B cell (primary cell): ENCODE measurements around the gene FANCC. TPM values are rescaled to one million over a fixed set of nuclear protein-coding genes. Genes with fewer than 3 reads are reported as not detected.

Experiments used
- ATAC-seq: fragments of 200-7000 bp; cut with Tn5 transposase; one replicate; pipeline ENCODE4 v1.10.0; 2021; ENCODE audit warnings: low read depth, mild to moderate bottlenecking, moderate number of reproducible peaks, moderate library complexity
- CTCF ChIA-PET: fragments of 350-600 bp; sonication (Branson Sonifier 250); formaldehyde crosslinking; loops from one replicate; lab custom pipeline; 2021; ENCODE audit warnings: antibody characterized with exemption, inconsistent platforms; lab: Charles Lee
- POLR2A ChIA-PET: fragments of 350-600 bp; sonication (Branson Sonifier 250); formaldehyde crosslinking; loops from one replicate; lab custom pipeline; 2021; ENCODE audit warnings: antibody characterized with exemption; lab: Charles Lee
- DNase-seq: peaks from one replicate; pipeline ENCODE4 v3.0.0; 2013
- H2AFZ ChIP-seq: 2 replicates; pipeline ENCODE4 v1.6.1; 2012; ENCODE audit warnings: mild to moderate bottlenecking, low read depth, low read length; ENCODE audit not compliant: insufficient read depth, poor library complexity, severe bottlenecking
- H3K27ac ChIP-seq, 2 donors: 1 replicate in 1 of 2; 2 replicates in 1 of 2; pipeline ENCODE4 v1.5.1; 2012 to 2013; ENCODE audit warnings: low read length in 2 of 2, mild to moderate bottlenecking in 2 of 2, moderate library complexity in 1 of 2
- H3K27me3 ChIP-seq, 4 experiments: fragments of 200-600 bp in 1 of 4; sonication (generic) in 1 of 4; replicated peaks in 1 of 4; 1 replicate in 2 of 4; 2 replicates in 2 of 4; pipeline versions ENCODE4 v1.6.1 to v1.7.0; 2013 to 2016; ENCODE audit warnings: low read length in 3 of 4, mild to moderate bottlenecking in 2 of 4, mixed read lengths in 1 of 4, moderate library complexity in 1 of 4; ENCODE audit not compliant: insufficient read depth in 4 of 4, control insufficient read depth in 3 of 4; ENCODE audit errors: control extremely low read depth in 1 of 4
- H3K36me3 ChIP-seq, 2 experiments: replicated peaks in 1 of 2; 1 replicate in 1 of 2; 2 replicates in 1 of 2; pipeline versions ENCODE4 v1.6.1 to v1.7.1; 2013; ENCODE audit warnings: low read length in 1 of 2; ENCODE audit not compliant: insufficient read depth in 2 of 2, control insufficient read depth in 1 of 2; ENCODE audit errors: control extremely low read depth in 1 of 2, extremely low read depth in 1 of 2
- H3K4me1 ChIP-seq, 2 donors: fragments of 200-600 bp in 1 of 2; sonication (generic) in 1 of 2; 1 replicate in 1 of 2; 2 replicates in 1 of 2; pipeline versions ENCODE4 v1.5.1 to v1.6.1; 2013 to 2017; ENCODE audit warnings: low read length in 2 of 2; ENCODE audit not compliant: control insufficient read depth in 2 of 2, insufficient read depth in 2 of 2
- H3K4me2 ChIP-seq: replicated peaks from 2 replicates; pipeline ENCODE3; 2012; ENCODE audit warnings: mild to moderate bottlenecking, low read depth, low read length; ENCODE audit not compliant: poor library complexity, severe bottlenecking
- H3K4me3 ChIP-seq, 5 experiments: fragments of 200-600 bp in 1 of 5; sonication (generic) in 1 of 5; 1 replicate in 3 of 5; 2 replicates in 2 of 5; pipeline versions ENCODE4 v1.5.1 to v1.7.0; 2011 to 2016; ENCODE audit warnings: low read length in 4 of 5, mild to moderate bottlenecking in 4 of 5, low read depth in 2 of 5, control low read depth in 1 of 5, moderate library complexity in 1 of 5; ENCODE audit not compliant: insufficient read depth in 1 of 5; ENCODE audit errors: control extremely low read depth in 1 of 5, extremely low read depth in 1 of 5
- H3K79me2 ChIP-seq: fragments of 200-600 bp; sonication (generic); one replicate; pipeline ENCODE4 v1.6.0; 2016; ENCODE audit warnings: low read length; ENCODE audit not compliant: control insufficient read depth, insufficient read depth
- H3K9ac ChIP-seq: fragments of 200-600 bp; sonication (generic); 2 replicates; pipeline ENCODE4 v1.6.1; 2017; ENCODE audit warnings: mild to moderate bottlenecking, low read length, moderate library complexity
- H3K9me3 ChIP-seq, 3 donors: one replicate each; pipeline versions ENCODE4 v1.6.1 to v1.7.1; 2013; ENCODE audit warnings: low read length in 2 of 3; ENCODE audit not compliant: control insufficient read depth in 2 of 3, insufficient read depth in 1 of 3; ENCODE audit errors: control extremely low read depth in 1 of 3
- H4K20me1 ChIP-seq: 2 replicates; pipeline ENCODE4 v1.6.0; 2012; ENCODE audit warnings: mild to moderate bottlenecking, low read length; ENCODE audit not compliant: insufficient read depth, control insufficient read depth, poor library complexity, severe bottlenecking
- H3K27ac Mint-ChIP-seq: one replicate; pipeline ENCODE4 v1.8.0; 2021; ENCODE audit warnings: mixed read lengths
- H3K27me3 Mint-ChIP-seq: one replicate; pipeline ENCODE4 v1.8.0; 2021; ENCODE audit warnings: mixed read lengths
- H3K4me1 Mint-ChIP-seq: one replicate; pipeline ENCODE4 v1.8.0; 2021; ENCODE audit warnings: mixed read lengths
- H3K4me3 Mint-ChIP-seq: one replicate; pipeline ENCODE4 v1.8.0; 2021; ENCODE audit warnings: mixed read lengths
- H3K9me3 Mint-ChIP-seq: one replicate; pipeline ENCODE4 v1.8.0; 2022; ENCODE audit warnings: mixed read lengths; ENCODE audit not compliant: insufficient read depth
- EZH2 ChIP-seq: IDR thresholded peaks from 2 replicates; pipeline ENCODE4 v1.6.1; 2012; ENCODE audit warnings: borderline replicate concordance, low read depth, mild to moderate bottlenecking, moderate library complexity, low read length; ENCODE audit not compliant: insufficient read depth, poor library complexity, severe bottlenecking
- WGBS: methylation state at CpG from one replicate; pipeline ENCODE4 v1.1.5; 2013; ENCODE audit warnings: missing lambda C conversion rate; ENCODE audit not compliant: insufficient coverage; 5-methylcytosine and 5-hydroxymethylcytosine counted together
- intact Hi-C: fragments of 100-400 bp; cut with micrococcal nuclease; formaldehyde crosslinking; loops from one replicate; pipeline ENCODE4 v1.10.0; 2022
- polyA plus RNA-seq: library from polyadenylated mRNA; depleted of rRNA; stranded (reverse); fragments of >200 nt; gene quantifications from 2 replicates; pipeline ENCODE4 v1.2.3, GENCODE V29; 2012
- total RNA-seq, 2 donors: library from RNA; stranded (reverse); fragments of 120-200 nt in 1 of 2; gene quantifications; 1 replicate in 1 of 2; 2 replicates in 1 of 2; pipeline versions ENCODE4 v1.2.3 to v1.2.4, GENCODE V29; 2013 to 2022
- TF ChIP-seq, protein P1 (sequence below): fragments of 200-600 bp; IDR thresholded peaks from one replicate; pipeline ENCODE4 v1.8.0; 2022; ENCODE audit warnings: antibody characterized with exemption, mild to moderate bottlenecking

FANCC gene
- total and polyA plus RNA-seq, 2 donors (not counting 1 experiment from before 2014, with no cell fraction given): 1.8 to 11.1 TPM

DNA sequence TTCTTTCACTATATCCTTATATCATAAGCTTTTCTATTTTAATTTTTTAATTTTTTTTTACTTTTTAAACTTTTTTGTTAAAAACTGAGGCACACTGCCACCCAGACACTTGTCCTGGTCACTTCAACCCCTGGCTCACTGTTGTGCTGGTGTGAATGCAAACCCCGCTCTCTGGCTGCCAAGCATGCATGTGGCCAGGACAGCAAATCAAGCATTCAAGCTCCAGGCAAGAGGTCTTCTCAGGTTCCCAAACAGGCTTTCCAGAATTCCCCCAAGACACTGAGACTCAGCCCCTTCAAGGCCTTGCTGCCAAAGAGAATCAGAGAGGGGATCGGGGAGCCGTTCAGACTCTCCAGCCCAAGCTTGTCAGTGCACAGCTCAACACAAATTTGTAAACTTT, 139.9 kb downstream of the FANCC start:
- no peak overlapping the region for H3K4me3 Mint-ChIP-seq
- Histone ChIP-seq H3K9ac (no peak overlapping the region), H3K36me3 (no peaks in the 10 kb centered on the region), H3K4me3 (no peak overlapping the region), H3K4me2 (no peak overlapping the region), H3K4me1 (no peaks in the 10 kb centered on the region), H3K27ac (no peak overlapping the region), H3K27me3 (no peaks in the 10 kb centered on the region), H3K9me3 (no peaks in the 10 kb centered on the region), H3K79me2 (no peaks in the 10 kb centered on the region), H2AFZ (no peak overlapping the region), H4K20me1 (no peaks in the 10 kb centered on the region)
- CTCF ChIA-PET: interaction anchor here (1.4 to 2.0 kb wide), 2 partner anchors 10 to 497 kb away, joined by 7 to 8 read pairs; no protein-coding TSS in a partner anchor
- WGBS: 100% methylated on average over 1 of the region's 3 CpGs
- ATAC-seq (no peak), DNase-seq (no peak)
- POLR2A ChIA-PET: interaction anchor here (0.6 kb wide), 1 partner anchor 480 kb away, joined by 3 read pairs; no protein-coding TSS in a partner anchor
- no peak overlapping the region for H3K27ac Mint-ChIP-seq
- H3K4me1 Mint-ChIP-seq: no peaks in the 10 kb centered on the region
- TF ChIP-seq, protein P1, sequence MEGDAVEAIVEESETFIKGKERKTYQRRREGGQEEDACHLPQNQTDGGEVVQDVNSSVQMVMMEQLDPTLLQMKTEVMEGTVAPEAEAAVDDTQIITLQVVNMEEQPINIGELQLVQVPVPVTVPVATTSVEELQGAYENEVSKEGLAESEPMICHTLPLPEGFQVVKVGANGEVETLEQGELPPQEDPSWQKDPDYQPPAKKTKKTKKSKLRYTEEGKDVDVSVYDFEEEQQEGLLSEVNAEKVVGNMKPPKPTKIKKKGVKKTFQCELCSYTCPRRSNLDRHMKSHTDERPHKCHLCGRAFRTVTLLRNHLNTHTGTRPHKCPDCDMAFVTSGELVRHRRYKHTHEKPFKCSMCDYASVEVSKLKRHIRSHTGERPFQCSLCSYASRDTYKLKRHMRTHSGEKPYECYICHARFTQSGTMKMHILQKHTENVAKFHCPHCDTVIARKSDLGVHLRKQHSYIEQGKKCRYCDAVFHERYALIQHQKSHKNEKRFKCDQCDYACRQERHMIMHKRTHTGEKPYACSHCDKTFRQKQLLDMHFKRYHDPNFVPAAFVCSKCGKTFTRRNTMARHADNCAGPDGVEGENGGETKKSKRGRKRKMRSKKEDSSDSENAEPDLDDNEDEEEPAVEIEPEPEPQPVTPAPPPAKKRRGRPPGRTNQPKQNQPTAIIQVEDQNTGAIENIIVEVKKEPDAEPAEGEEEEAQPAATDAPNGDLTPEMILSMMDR: no peak
- TF ChIP-seq EZH2: no peak
- no peaks in the 10 kb centered on the region for H3K9me3 Mint-ChIP-seq
- intact Hi-C loops: no loop called here
- no peaks in the 10 kb centered on the region for H3K27me3 Mint-ChIP-seq

DNA sequence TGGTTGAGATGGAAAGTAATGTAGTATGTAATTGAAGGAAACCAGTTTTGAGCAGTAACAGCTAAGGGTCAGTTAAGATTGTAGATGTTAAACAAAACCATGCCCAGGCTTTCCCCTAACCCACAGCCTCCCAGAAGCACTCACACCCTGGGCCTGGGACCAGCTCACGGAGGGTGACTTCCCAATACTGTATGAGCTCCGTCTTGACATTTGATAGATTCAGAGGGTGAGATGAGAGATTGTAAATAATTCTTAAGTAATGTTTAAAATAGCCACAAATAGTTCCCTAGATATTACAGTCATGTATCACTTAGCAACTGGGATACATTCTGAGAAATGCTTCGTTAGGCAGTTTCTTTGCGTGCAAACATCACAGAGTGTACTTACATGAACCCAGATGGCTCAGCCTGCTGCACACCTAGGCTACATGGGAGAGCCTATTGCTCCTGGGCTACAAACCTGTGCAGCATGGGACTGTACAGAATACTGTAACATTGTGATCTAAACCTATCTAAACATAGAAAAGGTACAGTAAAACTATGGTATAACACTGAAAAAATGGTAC, 140.7 kb downstream of the FANCC start:
- no peaks in the 10 kb centered on the region for H3K27me3 ChIP-seq
- H3K27me3 Mint-ChIP-seq: no peaks in the 10 kb centered on the region
- H3K4me3 ChIP-seq: no peak overlapping the region
- H3K36me3 ChIP-seq: no peaks in the 10 kb centered on the region
- no peaks in the 10 kb centered on the region for H3K9me3 Mint-ChIP-seq
- DNase-seq (no peak), ATAC-seq (no peak)
- H3K9me3 ChIP-seq: no peaks in the 10 kb centered on the region
- 100% methylated on average over 2 of the region's 4 CpGs for WGBS
- H3K27ac ChIP-seq: no peak overlapping the region
- no peak overlapping the region for H3K27ac Mint-ChIP-seq
- no peaks in the 10 kb centered on the region for H3K4me1 ChIP-seq
- TF ChIP-seq, protein P1: no peak
- H3K4me1 Mint-ChIP-seq: no peaks in the 10 kb centered on the region
- ChIA-PET CTCF (interaction anchor here (1.4 to 2.0 kb wide), 2 partner anchors 9 to 496 kb away, joined by 7 to 8 read pairs; no protein-coding TSS in a partner anchor), POLR2A (no interaction called here)
- H4K20me1 ChIP-seq: no peaks in the 10 kb centered on the region
- H3K9ac ChIP-seq: no peak overlapping the region
- H3K4me2 ChIP-seq: no peak overlapping the region
- H3K4me3 Mint-ChIP-seq: no peak overlapping the region
- intact Hi-C loops: loop anchor here (1.0 kb wide), 1 partner anchor 492 kb away; no protein-coding TSS in a partner anchor
- H3K79me2 ChIP-seq: no peaks in the 10 kb centered on the region
- no peak overlapping the region for H2AFZ ChIP-seq
